Measurements from ENCODE around the gene VMP1. TPM values are rescaled to one million over a fixed set of nuclear protein-coding genes. Genes with fewer than 3 reads are reported as not detected.

VMP1 gene
- total and polyA plus RNA-seq, 2 of the 13 experiments (the other 11 are each of a cell fraction or from before 2014, with no cell fraction given): 186 to 271 TPM

DNA sequence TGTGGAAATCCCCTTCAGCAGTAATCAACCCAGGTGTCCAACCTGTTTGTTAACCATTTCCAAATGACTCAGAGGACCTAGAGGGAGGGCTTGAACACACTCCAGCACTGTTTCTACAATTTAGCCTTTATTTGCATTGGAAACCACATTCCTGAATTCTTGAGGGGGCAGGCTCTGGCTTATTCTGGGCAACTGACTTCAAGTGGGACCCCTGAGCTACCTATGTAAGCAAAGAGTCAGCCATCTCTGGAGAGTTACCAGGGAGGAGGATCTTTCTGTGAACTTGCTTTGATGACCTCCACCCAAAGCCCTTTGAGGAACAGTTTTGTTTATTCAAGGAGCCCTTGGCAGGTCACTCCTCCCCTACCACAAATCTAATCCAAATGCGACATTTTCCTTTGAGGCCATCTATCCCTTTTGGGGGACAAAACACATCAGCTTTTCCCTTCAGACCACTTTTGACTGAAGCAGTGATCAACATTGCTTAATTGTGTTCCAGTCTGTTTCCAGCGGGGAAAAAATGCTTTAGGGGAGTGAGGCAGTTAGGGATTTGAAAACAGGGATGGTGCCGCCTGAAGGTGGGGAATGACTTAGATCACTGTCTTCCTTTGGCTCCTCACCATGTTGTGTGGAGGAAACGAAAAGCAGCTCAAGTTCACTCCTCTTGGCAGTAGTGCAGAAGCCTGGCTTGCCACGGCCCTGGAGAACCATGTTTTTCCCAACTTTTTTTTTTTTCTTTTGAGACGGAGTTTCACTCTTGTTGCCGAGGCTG is 139.1 kb downstream of the VMP1 start (continued):
- TF ChIP-seq SAFB2 (CRISPR knock-in tag; IDR thresholded peaks at IDR 0.05; ENCODE audit: borderline replicate concordance, low read depth) (no peak), BRF2 (CRISPR knock-in tag; IDR thresholded peaks at IDR 0.05) (peak; percentile 7; the same call in 1 of the 2 replicates), THAP8 (CRISPR knock-in tag; IDR thresholded peaks at IDR 0.05; ENCODE audit: borderline replicate concordance) (no peak), SATB2 (CRISPR knock-in tag; IDR thresholded peaks at IDR 0.05) (peak; percentile 57; the same call in 1 of the 2 replicates), ZNF749 (CRISPR knock-in tag; IDR thresholded peaks at IDR 0.05; ENCODE audit: borderline replicate concordance) (no peak), HMG20A (CRISPR knock-in tag; IDR thresholded peaks at IDR 0.05; ENCODE audit: borderline replicate concordance) (peak; percentile 76; the same call in 1 of the 2 replicates), AGO1 (IDR thresholded peaks at IDR 0.05; ENCODE audit: low read depth, low read length, poor library complexity, severe bottlenecking) (no peak), ZNF781 (CRISPR knock-in tag; IDR thresholded peaks at IDR 0.05; ENCODE audit: borderline replicate concordance, not compliant biosample characterization) (no peak), NR2C2 (CRISPR knock-in tag; IDR thresholded peaks at IDR 0.05; ENCODE audit: borderline replicate concordance) (peak; percentile 35; the same call in 1 of the 2 replicates), HNRNPLL (IDR thresholded peaks at IDR 0.05; ENCODE audit: low read depth, low read length, poor library complexity, severe bottlenecking) (no peak), ZHX1 (CRISPR knock-in tag; IDR thresholded peaks at IDR 0.05; ENCODE audit: low read depth) (no peak), NR3C1 (CRISPR knock-in tag; IDR thresholded peaks at IDR 0.05) (no peak), ZNF160 (CRISPR knock-in tag; IDR thresholded peaks at IDR 0.05) (peak; percentile 71; the same call in 1 of the 2 replicates), RBM22 (optimal IDR thresholded peaks at IDR 0.05; ENCODE audit: low read length) (no peak), TFDP2 (CRISPR knock-in tag; IDR thresholded peaks at IDR 0.05) (no peak; the same call in 1 of the 2 replicates), ZNF83 (CRISPR knock-in tag; IDR thresholded peaks at IDR 0.05; ENCODE audit: borderline replicate concordance) (no peak), DR1 (CRISPR knock-in tag; IDR thresholded peaks at IDR 0.05) (no peak), ZNF784 (CRISPR knock-in tag; IDR thresholded peaks at IDR 0.05; ENCODE audit: borderline replicate concordance) (peak; percentile 74)
- TF ChIP-seq, protein P1, sequence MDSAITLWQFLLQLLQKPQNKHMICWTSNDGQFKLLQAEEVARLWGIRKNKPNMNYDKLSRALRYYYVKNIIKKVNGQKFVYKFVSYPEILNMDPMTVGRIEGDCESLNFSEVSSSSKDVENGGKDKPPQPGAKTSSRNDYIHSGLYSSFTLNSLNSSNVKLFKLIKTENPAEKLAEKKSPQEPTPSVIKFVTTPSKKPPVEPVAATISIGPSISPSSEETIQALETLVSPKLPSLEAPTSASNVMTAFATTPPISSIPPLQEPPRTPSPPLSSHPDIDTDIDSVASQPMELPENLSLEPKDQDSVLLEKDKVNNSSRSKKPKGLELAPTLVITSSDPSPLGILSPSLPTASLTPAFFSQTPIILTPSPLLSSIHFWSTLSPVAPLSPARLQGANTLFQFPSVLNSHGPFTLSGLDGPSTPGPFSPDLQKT (CRISPR knock-in tag; IDR thresholded peaks at IDR 0.05; ENCODE audit: borderline replicate concordance): no peak
